Vagina (tissue), 2 donors: ENCODE measurements around the gene CELF4. TPM values are rescaled to one million over a fixed set of nuclear protein-coding genes. Genes with fewer than 3 reads are reported as not detected.

Experiments used
- DNase-seq, 2 donors: peaks; one replicate each; pipeline ENCODE4 v3.0.0-alpha.2; 2017; ENCODE audit errors: extremely low spot score in 2 of 2
- H3K27ac ChIP-seq: fragments of 200-600 bp; sonication (generic); one replicate; pipeline ENCODE4 v1.5.1; 2019
- H3K27me3 ChIP-seq: fragments of 200-600 bp; sonication (generic); one replicate; pipeline ENCODE4 v1.5.1; 2019
- H3K36me3 ChIP-seq, 2 donors: fragments of 200-600 bp; sonication (generic); one replicate each; pipeline ENCODE4 v1.5.1; 2017 to 2019
- H3K4me1 ChIP-seq: fragments of 200-600 bp; sonication (generic); one replicate; pipeline ENCODE4 v1.5.1; 2019
- H3K4me3 ChIP-seq, 2 donors: fragments of 200-600 bp; sonication (generic); 1 replicate in 1 of 2; 2 replicates in 1 of 2; pipeline ENCODE4 v1.5.1; 2016 to 2019
- H3K9me3 ChIP-seq: fragments of 200-600 bp; sonication (generic); one replicate; pipeline ENCODE4 v1.5.1; 2019
- CTCF ChIP-seq, 3 experiments: fragments of 450-650 bp in 2 of 3; fragments of 200-600 bp in 1 of 3; sonication (generic) in 1 of 3; IDR thresholded peaks; one replicate each; pipeline ENCODE4 v1.5.1; 2017 to 2019; ENCODE audit warnings: antibody characterized with exemption in 3 of 3, mild to moderate bottlenecking in 2 of 3, moderate library complexity in 2 of 3
- POLR2A ChIP-seq, 2 donors: fragments of 450-650 bp; IDR thresholded peaks; one replicate each; pipeline ENCODE4 v1.6.1; 2017; ENCODE audit warnings: antibody characterized with exemption in 2 of 2, mild to moderate bottlenecking in 2 of 2, moderate library complexity in 2 of 2
- POLR2AphosphoS5 ChIP-seq, 2 donors: sonication (generic); formaldehyde crosslinking; IDR thresholded peaks; one replicate each; pipeline ENCODE4 v1.9.0; 2017; ENCODE audit warnings: antibody characterized with exemption in 2 of 2, mild to moderate bottlenecking in 2 of 2, low read depth in 1 of 2; ENCODE audit not compliant: insufficient read depth in 1 of 2
- intact Hi-C: fragments of 100-400 bp; cut with DNase I; formaldehyde crosslinking; loops from one replicate; pipeline ENCODE4 v1.15.1; 2023
- total RNA-seq: library from RNA; depleted of rRNA; stranded (reverse); fragments of >200 nt; gene quantifications from one replicate; pipeline ENCODE4 v1.2.3, GENCODE V29; 2016

The CELF4 gene
- total RNA-seq, 1 donor from 2014 or later, result 2.2 TPM

- H3K27me3 ChIP-seq, result no peaks in the 10 kb centered on the region
- no peak for DNase-seq
- H3K36me3 ChIP-seq, result no peaks in the 10 kb centered on the region
- no peaks in the 10 kb centered on the region for H3K4me1 ChIP-seq
- H3K27ac ChIP-seq, result no peak overlapping the region
- intact Hi-C loops, result no loop called here
- TF ChIP-seq POLR2A (IDR thresholded peaks at IDR 0.05) (no peak), CTCF (IDR thresholded peaks at IDR 0.05) (no peak), POLR2AphosphoS5 (IDR thresholded peaks at IDR 0.05; ENCODE audit: insufficient read depth in 1 of 2, low read depth in 1 of 2) (no peak)
- H3K9me3 ChIP-seq, result no peaks in the 10 kb centered on the region
- no peak overlapping the region for H3K4me3 ChIP-seq
These were observed 219.6 kb downstream of the CELF4 start for GRCh38 chr18:37346048-37346447.

GRCh38 chr18:37343542-37343851 lies 222.1 kb downstream of the CELF4 start:
- Histone ChIP-seq H3K27me3 (no peaks in the 10 kb centered on the region), H3K36me3 (no peaks in the 10 kb centered on the region), H3K4me3 (no peak overlapping the region), H3K9me3 (no peaks in the 10 kb centered on the region), H3K4me1 (no peaks in the 10 kb centered on the region), H3K27ac (no peak overlapping the region)
- DNase-seq, result no peak
- intact Hi-C loops, result no loop called here
- TF ChIP-seq POLR2AphosphoS5 (IDR thresholded peaks at IDR 0.05; ENCODE audit: insufficient read depth in 1 of 2, low read depth in 1 of 2) (no peak), CTCF (IDR thresholded peaks at IDR 0.05) (no peak), POLR2A (IDR thresholded peaks at IDR 0.05) (no peak)

- H3K27me3 ChIP-seq, result no peaks in the 10 kb centered on the region
- no peak for TF ChIP-seq POLR2AphosphoS5 (IDR thresholded peaks at IDR 0.05; ENCODE audit: insufficient read depth in 1 of 2, low read depth in 1 of 2)
- TF ChIP-seq POLR2A (IDR thresholded peaks at IDR 0.05), result no peak
- no peak for TF ChIP-seq CTCF (IDR thresholded peaks at IDR 0.05)
- no peaks in the 10 kb centered on the region for H3K4me1 ChIP-seq
- H3K27ac ChIP-seq, result no peak overlapping the region
- H3K9me3 ChIP-seq, result no peaks in the 10 kb centered on the region
- intact Hi-C loops, result no loop called here
- no peak for DNase-seq
- H3K4me3 ChIP-seq, result no peak overlapping the region
- H3K36me3 ChIP-seq, result no peaks in the 10 kb centered on the region
These were observed 224.0 kb downstream of the CELF4 start for GRCh38 chr18:37341473-37342086.

- Histone ChIP-seq H3K27ac (no peak overlapping the region), H3K4me1 (no peaks in the 10 kb centered on the region), H3K27me3 (no peaks in the 10 kb centered on the region), H3K9me3 (no peaks in the 10 kb centered on the region), H3K36me3 (no peaks in the 10 kb centered on the region), H3K4me3 (no peak overlapping the region)
- no peak for DNase-seq
- intact Hi-C loops, result no loop called here
- TF ChIP-seq POLR2A (IDR thresholded peaks at IDR 0.05) (no peak), POLR2AphosphoS5 (IDR thresholded peaks at IDR 0.05; ENCODE audit: insufficient read depth in 1 of 2, low read depth in 1 of 2) (no peak), CTCF (IDR thresholded peaks at IDR 0.05) (no peak)
These were observed 224.6 kb downstream of the CELF4 start for GRCh38 chr18:37341016-37341415.

GRCh38 chr18:37339701-37340215 lies 225.8 kb downstream of the CELF4 start:
- Histone ChIP-seq H3K9me3 (no peaks in the 10 kb centered on the region), H3K27me3 (no peaks in the 10 kb centered on the region), H3K4me1 (peaks cover 5% of the 10 kb centered on the region), H3K4me3 (no peak overlapping the region), H3K36me3 (no peaks in the 10 kb centered on the region), H3K27ac (no peak overlapping the region)
- no peak for TF ChIP-seq POLR2AphosphoS5 (IDR thresholded peaks at IDR 0.05; ENCODE audit: insufficient read depth in 1 of 2, low read depth in 1 of 2)
- TF ChIP-seq POLR2A (IDR thresholded peaks at IDR 0.05), result no peak
- no peak for TF ChIP-seq CTCF (IDR thresholded peaks at IDR 0.05)
- intact Hi-C loops, result no loop called here
- DNase-seq, result no peak
